Stimulated activated naive CD4-positive, alpha-beta T cell treated with Interleukin-2 at 50 U/mL for 16 hours (primary cell): ENCODE data around the gene TRAF1.

Experiments used
- DNase-seq: peaks from one replicate; lab custom pipeline; 2025; lab: John Stamatoyannopoulos, UW

TRAF1 gene

GRCh38 chr9:120941046-120941770 lies 14.6 kb upstream of the TRAF1 start:
- no peak for DNase-seq

GRCh38 chr9:120940573-120940972 lies 14.0 kb upstream of the TRAF1 start:
- DNase-seq: no peak

GRCh38 chr9:120938851-120939250 lies 12.3 kb upstream of the TRAF1 start:
- no peak for DNase-seq

- DNase-seq: no peak
Measured at GRCh38 chr9:120937596-120937995, 11.0 kb upstream of the TRAF1 start.

- no peak for DNase-seq
Measured at GRCh38 chr9:120937127-120937526, 10.5 kb upstream of the TRAF1 start.

GRCh38 chr9:120936764-120937122 lies 10.1 kb upstream of the TRAF1 start:
- DNase-seq: no peak

- DNase-seq: peak; percentile 85
Measured at GRCh38 chr9:120936011-120936763, 9.6 kb upstream of the TRAF1 start.

GRCh38 chr9:120935383-120935857 lies 8.8 kb upstream of the TRAF1 start:
- no peak for DNase-seq

- no peak for DNase-seq
Measured at GRCh38 chr9:120934281-120934680, 7.7 kb upstream of the TRAF1 start.

GRCh38 chr9:120933310-120934055 lies 6.9 kb upstream of the TRAF1 start:
- DNase-seq: no peak

- no peak for DNase-seq
Measured at GRCh38 chr9:120932086-120932823, 5.7 kb upstream of the TRAF1 start.

- DNase-seq: peak; percentile 62
Measured at GRCh38 chr9:120931231-120932085, 4.9 kb upstream of the TRAF1 start.

- no peak for DNase-seq
Measured at GRCh38 chr9:120929229-120929791, 2.7 kb upstream of the TRAF1 start.

GRCh38 chr9:120928483-120929228 lies 2.1 kb upstream of the TRAF1 start:
- peak; percentile 63 for DNase-seq

GRCh38 chr9:120928015-120928482 lies 1.5 kb upstream of the TRAF1 start:
- DNase-seq: no peak

GRCh38 chr9:120927269-120928014 lies 846 bp upstream of the TRAF1 start:
- DNase-seq: no peak

GRCh38 chr9:120925535-120926396 lies 830 bp downstream of the TRAF1 start:
- DNase-seq: peak; percentile 85
